Chondrocyte (in vitro differentiated cells): Measurements from ENCODE around the gene EFEMP1. TPM values are rescaled to one million over a fixed set of nuclear protein-coding genes. Genes with fewer than 3 reads are reported as not detected.
A peak's percentile ranks its signal among the peaks of the same experiment; 100 is the strongest.

Experiments
- DNase-seq: peaks from one replicate; pipeline ENCODE4 v3.0.0; 2021; ENCODE audit warnings: mixed read lengths, low spot score
- H3K27ac Mint-ChIP-seq: one replicate; pipeline ENCODE4 v1.8.0; 2021; ENCODE audit warnings: mild to moderate bottlenecking, moderate library complexity, mixed read lengths; ENCODE audit not compliant: unreplicated experiment
- H3K27me3 Mint-ChIP-seq: 2 replicates; pipeline ENCODE4 v1.8.0; 2021; ENCODE audit warnings: low read depth, mixed read lengths
- H3K36me3 Mint-ChIP-seq: 2 replicates; pipeline ENCODE4 v1.8.0; 2021; ENCODE audit warnings: low read depth, mixed read lengths
- H3K4me1 Mint-ChIP-seq: 2 replicates; pipeline ENCODE4 v1.8.0; 2021; ENCODE audit warnings: low read depth, mild to moderate bottlenecking, mixed read lengths
- H3K4me3 Mint-ChIP-seq: one replicate; pipeline ENCODE4 v1.8.0; 2021; ENCODE audit warnings: mild to moderate bottlenecking, moderate library complexity, mixed read lengths; ENCODE audit not compliant: unreplicated experiment
- H3K9me3 Mint-ChIP-seq: 2 replicates; pipeline ENCODE4 v1.8.0; 2021; ENCODE audit warnings: low read depth, mixed read lengths
- total RNA-seq: library from RNA; stranded (reverse); gene quantifications from 3 replicates; pipeline ENCODE4 v1.2.1, GENCODE V29; 2021
- TF ChIP-seq, protein P1 (sequence below): fragments of 200-600 bp; sonication (generic); IDR thresholded peaks from 2 replicates; pipeline ENCODE4 v1.5.0; 2021; ENCODE audit warnings: antibody characterized with exemption, mild to moderate bottlenecking, moderate library complexity

EFEMP1 gene
- total RNA-seq, 1 donor from 2014 or later, result 38.6 TPM

DNA sequence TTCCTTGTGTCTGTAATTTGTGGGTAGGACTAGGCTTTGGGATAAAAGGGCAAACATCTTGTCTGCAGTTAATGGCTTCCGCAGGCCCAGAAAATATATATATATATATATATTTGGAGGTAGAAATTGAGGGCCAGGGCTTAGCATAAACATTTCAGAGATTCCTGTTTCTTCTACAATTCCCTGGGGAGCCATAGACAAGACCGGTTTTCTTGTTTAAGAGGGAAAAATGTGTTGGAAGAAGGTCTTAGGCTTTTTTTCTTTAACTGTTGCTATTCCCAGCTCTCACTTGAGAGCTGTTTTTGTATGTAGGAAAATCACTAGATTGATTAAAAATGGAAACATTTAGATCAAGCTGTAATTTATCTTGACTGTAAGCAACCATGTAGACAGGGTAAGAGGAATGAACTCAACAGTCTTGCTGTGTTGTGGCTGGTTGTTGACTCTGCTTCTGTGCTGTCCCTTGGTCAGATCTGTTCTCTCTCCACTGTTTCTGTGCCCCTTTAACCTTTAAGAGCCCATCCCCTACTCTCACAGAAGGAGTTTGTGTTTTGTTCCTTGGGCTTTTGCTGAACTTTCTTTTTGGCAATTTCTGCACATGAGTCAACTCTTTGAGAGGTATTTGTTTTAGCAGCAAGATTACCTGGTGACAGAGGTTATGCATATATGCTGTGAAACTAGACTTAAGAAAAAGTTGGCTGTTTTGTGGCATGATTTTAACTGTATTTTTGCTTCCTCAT, 58.3 kb downstream of the EFEMP1 start:
- peaks cover 51% of the 10 kb centered on the region for H3K4me1 Mint-ChIP-seq
- peak overlapping the region; percentile 58 for H3K27ac Mint-ChIP-seq
- DNase-seq, result no peak
- TF ChIP-seq, protein P1, sequence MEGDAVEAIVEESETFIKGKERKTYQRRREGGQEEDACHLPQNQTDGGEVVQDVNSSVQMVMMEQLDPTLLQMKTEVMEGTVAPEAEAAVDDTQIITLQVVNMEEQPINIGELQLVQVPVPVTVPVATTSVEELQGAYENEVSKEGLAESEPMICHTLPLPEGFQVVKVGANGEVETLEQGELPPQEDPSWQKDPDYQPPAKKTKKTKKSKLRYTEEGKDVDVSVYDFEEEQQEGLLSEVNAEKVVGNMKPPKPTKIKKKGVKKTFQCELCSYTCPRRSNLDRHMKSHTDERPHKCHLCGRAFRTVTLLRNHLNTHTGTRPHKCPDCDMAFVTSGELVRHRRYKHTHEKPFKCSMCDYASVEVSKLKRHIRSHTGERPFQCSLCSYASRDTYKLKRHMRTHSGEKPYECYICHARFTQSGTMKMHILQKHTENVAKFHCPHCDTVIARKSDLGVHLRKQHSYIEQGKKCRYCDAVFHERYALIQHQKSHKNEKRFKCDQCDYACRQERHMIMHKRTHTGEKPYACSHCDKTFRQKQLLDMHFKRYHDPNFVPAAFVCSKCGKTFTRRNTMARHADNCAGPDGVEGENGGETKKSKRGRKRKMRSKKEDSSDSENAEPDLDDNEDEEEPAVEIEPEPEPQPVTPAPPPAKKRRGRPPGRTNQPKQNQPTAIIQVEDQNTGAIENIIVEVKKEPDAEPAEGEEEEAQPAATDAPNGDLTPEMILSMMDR, result no peak
- no peak overlapping the region for H3K4me3 Mint-ChIP-seq
- H3K9me3 Mint-ChIP-seq, result peaks cover 4% of the 10 kb centered on the region
- H3K27me3 Mint-ChIP-seq, result no peaks in the 10 kb centered on the region
- H3K36me3 Mint-ChIP-seq, result peaks cover 2% of the 10 kb centered on the region

DNA sequence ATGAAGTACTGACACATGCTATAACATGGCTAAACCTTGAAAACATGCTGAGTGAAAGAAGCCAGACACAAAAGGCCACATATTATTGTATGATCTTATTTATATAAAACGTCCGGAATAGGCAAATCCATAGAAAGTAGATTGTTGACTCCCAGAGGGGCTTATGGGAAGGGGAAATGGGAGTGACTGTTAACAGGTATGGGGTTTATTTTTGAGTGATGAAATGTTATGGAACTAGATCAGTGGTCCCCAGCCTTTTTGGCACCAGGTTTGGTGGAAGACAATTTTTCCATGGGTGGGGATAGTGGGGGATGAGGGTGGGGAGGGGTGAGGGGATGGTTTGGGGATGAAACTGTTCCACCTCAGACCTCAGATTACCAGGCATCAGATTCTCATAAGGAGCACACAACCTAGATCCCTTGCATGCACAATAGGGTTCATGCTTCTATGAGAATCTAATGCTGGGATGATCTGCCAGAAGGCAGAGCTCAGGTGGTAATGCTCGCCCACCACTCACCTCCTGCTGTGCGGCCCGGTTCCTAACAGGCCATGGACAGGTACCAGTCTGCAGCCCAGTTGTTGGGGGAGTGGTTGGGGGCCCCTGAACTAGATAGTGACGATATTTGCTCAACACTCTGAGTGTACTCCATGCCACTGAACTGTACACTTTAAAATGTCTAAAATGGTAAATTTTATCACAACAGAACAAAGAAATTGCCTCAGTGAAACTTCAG, 59.1 kb downstream of the EFEMP1 start:
- H3K4me3 Mint-ChIP-seq, result no peak overlapping the region
- peaks cover 4% of the 10 kb centered on the region for H3K9me3 Mint-ChIP-seq
- peaks cover 2% of the 10 kb centered on the region for H3K36me3 Mint-ChIP-seq
- H3K27ac Mint-ChIP-seq, result peak overlapping the region; percentile 66
- peaks cover 45% of the 10 kb centered on the region for H3K4me1 Mint-ChIP-seq
- TF ChIP-seq, protein P1, result no peak
- no peaks in the 10 kb centered on the region for H3K27me3 Mint-ChIP-seq
- DNase-seq, result no peak

DNA sequence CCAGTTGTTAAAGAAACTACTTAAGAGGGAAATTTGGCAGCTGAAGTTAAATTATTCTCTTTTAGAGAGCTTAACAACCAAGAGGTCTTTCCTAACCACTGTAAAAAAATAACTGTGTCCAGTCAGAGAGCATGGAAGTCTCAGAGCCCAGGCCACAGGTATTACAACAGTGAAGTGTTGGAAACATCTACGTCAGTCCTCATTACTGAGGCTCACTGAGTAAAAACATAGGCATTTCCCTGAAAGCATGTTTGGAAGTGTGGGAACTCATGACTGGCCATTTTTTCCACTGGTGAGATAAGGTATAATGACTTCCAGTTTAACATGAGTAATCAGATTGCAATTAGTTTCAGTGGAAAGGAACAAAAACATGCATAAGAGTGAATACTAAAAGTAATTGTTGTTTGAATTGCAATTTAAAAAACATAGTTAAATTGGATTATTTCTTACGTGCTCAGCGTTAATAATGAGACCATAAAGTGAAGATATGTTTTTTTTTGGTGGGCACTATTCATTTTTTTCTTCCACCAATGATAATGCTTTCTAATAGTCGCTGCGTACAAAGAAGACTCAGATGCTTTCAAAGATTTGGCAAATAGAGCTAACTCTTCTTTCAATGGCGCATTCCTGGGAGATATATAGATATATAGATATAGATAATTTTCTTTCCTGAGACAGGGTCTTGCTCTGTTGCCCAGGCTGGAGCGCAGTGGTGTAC, 60.8 kb downstream of the EFEMP1 start:
- DNase-seq, result no peak

DNA sequence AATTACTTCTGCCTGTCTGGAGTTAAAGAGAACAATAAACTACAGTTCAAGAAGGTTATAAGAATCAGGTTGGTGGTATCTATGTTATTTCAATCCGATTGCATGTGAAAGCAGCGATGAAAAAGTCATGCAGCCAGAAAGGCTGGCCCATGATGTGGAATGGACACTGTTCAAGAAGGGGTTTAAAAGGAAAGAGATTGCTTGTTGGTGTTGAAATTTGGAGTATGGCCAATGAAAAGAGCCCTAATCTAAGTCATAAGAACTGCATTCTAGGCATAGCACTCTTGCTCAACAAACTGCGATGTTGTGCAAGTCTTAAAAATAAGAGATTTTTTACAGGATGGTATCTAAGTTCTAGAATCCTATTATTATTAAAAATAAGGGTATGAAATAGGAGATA, 61.3 kb downstream of the EFEMP1 start:
- H3K36me3 Mint-ChIP-seq, result no peaks in the 10 kb centered on the region
- TF ChIP-seq, protein P1, result no peak
- no peak overlapping the region for H3K4me3 Mint-ChIP-seq
- H3K27ac Mint-ChIP-seq, result peak overlapping the region; percentile 94
- H3K4me1 Mint-ChIP-seq, result peaks cover 42% of the 10 kb centered on the region
- no peaks in the 10 kb centered on the region for H3K27me3 Mint-ChIP-seq
- DNase-seq, result no peak
- peaks cover 4% of the 10 kb centered on the region for H3K9me3 Mint-ChIP-seq

More for the DNA sequence above, 60.8 kb downstream of the EFEMP1 start:
- peaks cover 2% of the 10 kb centered on the region for H3K36me3 Mint-ChIP-seq
- H3K9me3 Mint-ChIP-seq, result peaks cover 4% of the 10 kb centered on the region
- H3K27me3 Mint-ChIP-seq, result no peaks in the 10 kb centered on the region
- H3K27ac Mint-ChIP-seq, result peak overlapping the region; percentile 94
- H3K4me1 Mint-ChIP-seq, result peaks cover 45% of the 10 kb centered on the region
- no peak overlapping the region for H3K4me3 Mint-ChIP-seq
- TF ChIP-seq, protein P1, result no peak

DNA sequence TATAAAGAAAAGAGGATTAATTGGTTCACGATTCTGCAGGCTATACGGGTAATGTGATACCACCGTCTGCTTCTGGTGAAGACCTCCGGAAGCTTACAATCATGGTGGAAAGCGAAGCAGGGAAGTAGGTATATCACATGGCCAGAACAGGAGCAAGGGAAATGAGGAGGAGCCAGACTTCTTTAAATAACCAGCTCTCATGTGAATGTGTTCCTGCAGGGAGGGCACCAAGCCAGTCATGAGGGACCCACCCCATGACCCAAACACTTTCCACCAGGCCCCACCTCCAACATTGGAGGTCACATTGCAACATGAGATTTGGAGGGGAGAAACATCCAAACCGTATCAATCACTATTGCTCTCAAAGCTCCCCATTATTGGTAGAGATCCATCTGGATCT, 61.8 kb downstream of the EFEMP1 start:
- no peaks in the 10 kb centered on the region for H3K27me3 Mint-ChIP-seq
- H3K4me3 Mint-ChIP-seq, result no peak overlapping the region
- H3K4me1 Mint-ChIP-seq, result peaks cover 42% of the 10 kb centered on the region
- H3K9me3 Mint-ChIP-seq, result peaks cover 4% of the 10 kb centered on the region
- peak overlapping the region; percentile 94 for H3K27ac Mint-ChIP-seq
- DNase-seq, result no peak
- TF ChIP-seq, protein P1, result no peak
- H3K36me3 Mint-ChIP-seq, result no peaks in the 10 kb centered on the region
